A549 treated with Hydrocortisone at 1 μM for 4 hours (cell line): ENCODE results near the gene CLASRP. TPM values are rescaled to one million over a fixed set of nuclear protein-coding genes. Genes with fewer than 3 reads are reported as not detected.

ENCODE experiments used
- total RNA-seq: library from RNA; stranded (reverse); fragments of 200-300 nt; extraction: Qiagen RNA extraction; gene quantifications from 5 replicates; pipeline ENCODE4 v1.2.3, GENCODE V29; 2022

The CLASRP gene, protein sequence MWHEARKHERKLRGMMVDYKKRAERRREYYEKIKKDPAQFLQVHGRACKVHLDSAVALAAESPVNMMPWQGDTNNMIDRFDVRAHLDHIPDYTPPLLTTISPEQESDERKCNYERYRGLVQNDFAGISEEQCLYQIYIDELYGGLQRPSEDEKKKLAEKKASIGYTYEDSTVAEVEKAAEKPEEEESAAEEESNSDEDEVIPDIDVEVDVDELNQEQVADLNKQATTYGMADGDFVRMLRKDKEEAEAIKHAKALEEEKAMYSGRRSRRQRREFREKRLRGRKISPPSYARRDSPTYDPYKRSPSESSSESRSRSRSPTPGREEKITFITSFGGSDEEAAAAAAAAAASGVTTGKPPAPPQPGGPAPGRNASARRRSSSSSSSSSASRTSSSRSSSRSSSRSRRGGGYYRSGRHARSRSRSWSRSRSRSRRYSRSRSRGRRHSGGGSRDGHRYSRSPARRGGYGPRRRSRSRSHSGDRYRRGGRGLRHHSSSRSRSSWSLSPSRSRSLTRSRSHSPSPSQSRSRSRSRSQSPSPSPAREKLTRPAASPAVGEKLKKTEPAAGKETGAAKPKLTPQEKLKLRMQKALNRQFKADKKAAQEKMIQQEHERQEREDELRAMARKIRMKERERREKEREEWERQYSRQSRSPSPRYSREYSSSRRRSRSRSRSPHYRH
- total RNA-seq = 55.9 to 67.9 TPM (median 66.7 TPM) in 5 replicates

DNA sequence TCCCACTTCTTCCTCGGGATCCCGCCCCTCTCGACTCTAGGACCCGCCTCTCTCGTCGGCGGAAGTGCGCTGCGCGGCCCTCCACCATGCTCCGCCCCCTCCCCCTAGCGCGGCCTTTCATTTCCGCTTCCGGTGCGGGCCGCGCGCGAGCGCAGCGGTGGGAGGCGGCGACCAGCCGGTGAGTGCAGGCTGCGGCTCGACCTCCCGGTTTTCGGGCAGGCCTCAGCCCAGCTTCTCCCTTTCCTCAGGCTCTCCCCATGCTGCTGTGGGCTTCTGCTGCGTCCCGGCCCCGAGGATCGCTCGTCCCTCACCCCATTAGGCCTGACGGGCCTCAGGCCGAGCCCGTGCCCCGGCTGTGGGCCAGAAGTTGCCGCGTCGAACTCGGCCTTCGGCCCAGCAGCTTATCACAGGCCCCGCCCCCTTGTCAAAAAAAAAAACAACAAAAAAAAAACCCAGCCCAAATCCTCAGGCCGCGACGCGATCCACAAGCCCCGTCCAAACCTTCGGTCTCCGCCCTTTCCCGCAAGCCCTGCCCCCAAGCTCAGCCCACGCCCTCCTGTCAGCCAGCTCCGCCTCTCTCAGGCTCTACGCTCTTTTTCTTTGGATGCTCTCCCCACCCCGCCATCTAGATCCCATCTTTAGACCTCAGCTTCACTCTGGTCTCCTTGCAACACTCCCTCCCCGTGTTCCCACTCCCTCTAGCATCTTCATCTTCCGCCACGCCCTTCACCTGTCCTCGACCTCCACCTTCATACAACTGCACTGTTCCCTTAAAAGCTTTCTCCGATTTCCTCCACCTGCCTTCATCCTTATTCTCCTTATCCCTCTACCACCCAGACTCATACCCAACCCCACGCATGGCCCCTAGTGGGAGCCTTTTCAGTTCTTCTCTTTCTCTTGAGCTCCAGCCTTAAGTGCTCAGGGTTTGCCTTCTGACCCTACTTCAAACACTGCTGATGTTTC lies at the start of gene CLASRP:
Gene CLASRP (plus strand): TSS at position 115 of the 963 bp plus-strand sequence. CDS start 1,168 bp downstream, outside the sequence.

DNA sequence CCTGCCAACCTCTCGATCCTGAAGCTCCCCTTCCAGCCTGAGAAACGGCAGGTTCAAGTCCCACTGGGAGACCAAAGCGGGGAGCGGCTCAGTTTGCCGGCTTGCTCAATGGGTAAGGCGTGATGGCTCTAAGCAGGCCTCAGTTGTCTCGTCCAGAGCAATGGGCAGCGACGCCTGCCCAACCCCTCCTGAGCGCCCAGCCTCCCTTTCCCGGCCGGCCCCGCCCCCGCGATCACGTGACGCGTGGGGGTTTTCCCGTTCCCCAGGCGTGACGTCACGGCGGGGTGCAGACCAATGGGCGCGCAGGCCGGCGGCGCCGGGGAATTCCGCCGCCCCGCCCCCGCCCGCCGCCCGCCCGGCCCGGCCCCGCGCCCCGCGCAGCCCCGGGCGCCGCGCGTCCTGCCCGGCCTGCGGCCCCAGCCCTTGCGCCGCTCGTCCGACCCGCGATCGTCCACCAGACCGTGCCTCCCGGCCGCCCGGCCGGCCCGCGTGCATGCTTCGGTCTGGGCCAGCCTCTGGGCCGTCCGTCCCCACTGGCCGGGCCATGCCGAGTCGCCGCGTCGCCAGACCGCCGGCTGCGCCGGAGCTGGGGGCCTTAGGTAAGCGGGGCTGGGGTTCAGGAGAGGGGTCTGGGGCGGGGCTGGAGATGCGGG lies 37.6 kb upstream of the CLASRP start, which contains the start of gene RELB:
Gene RELB (plus strand): TSS at position 378 of the 653 bp plus-strand sequence. CDS start 116 bp downstream, at position 494.

DNA sequence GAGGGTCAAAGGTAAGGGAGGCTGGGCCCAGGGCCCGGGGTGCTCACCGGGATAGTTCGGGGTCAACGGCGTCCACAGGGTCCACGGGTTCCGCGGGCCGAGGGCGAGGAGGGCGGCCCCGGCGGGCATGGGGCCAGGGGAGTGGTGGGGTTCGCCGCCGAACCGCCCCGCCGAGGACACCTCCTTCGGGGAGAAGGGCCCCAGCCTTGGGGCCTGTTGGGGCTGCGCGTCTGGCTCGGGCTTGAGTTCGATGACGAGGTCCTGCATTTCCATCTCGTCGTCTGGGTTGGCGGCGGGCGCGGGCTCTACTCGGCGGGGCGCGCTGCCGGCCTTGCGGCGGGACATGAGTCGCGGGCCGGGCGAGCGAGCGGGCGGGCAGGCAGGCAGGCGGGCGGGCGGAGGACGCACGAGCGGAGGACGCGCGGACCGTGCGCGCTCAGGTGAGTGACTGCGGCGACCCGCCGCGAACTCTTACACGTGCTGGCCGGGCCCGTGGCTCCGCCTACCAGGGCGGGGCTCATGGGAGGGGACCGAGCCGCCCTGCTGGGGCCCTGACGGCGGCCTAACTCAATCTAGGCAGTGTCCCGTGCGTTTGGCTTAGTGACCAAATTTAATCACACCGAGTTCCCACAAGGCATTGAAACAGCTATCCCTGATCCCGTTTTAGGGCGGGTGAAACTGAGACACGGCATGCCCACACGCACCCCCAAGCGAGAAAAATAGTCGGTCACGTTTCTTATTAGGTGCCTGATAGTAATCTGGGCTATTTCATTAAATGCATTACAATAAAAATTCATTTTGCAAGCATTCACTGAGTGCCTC lies 37.4 kb downstream of the CLASRP start, which contains the start of gene ZNF296:
Gene ZNF296 (minus strand): TSS at position 450 of the 822 bp plus-strand sequence. CDS start 105 bp downstream, at position 345.

DNA sequence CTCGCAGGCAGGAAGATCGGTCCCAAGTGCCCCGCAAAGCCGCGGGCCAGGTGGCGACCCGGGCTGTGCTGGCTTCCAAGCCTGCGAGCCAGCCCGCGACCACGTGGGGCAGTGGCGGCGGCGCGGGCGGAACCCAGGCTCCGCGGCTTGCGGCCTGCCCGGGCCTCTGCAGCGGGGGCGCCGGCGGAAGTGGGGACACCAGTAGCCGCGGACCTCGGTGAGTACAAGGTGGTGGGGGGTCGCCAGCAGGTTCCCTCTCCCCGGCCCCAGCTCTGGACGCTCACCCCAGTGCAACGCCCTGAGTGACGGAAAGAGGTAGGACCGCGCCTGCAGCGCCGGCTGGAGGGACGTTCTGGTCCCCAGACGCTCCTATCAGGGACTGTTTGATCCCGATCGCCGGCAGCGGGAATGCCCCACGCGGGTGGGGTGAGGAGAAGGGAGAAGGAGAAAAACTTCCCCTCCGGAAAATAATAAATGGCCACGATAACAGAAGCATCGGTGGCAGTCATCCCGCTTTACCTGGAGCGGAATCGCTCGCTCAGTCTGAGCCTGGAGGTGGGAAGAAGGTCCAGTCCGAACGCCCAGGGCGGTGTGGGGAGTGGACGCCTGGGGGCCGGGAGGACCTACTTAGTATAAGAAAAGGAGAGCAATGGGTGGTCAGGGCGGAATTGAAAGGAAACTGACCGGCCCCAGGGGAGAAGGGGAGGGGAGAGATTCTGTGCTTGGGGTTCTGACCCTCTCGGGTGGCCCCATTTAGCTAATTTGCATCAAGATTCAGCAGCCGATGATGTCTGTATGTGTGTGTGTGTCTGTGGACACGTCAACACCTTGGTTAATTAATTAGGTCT lies 40.4 kb downstream of the CLASRP start, which contains the start of gene GEMIN7:
Gene GEMIN7 (plus strand): TSS at position 198 of the 848 bp plus-strand sequence. CDS start 10,855 bp downstream, outside the sequence.

DNA sequence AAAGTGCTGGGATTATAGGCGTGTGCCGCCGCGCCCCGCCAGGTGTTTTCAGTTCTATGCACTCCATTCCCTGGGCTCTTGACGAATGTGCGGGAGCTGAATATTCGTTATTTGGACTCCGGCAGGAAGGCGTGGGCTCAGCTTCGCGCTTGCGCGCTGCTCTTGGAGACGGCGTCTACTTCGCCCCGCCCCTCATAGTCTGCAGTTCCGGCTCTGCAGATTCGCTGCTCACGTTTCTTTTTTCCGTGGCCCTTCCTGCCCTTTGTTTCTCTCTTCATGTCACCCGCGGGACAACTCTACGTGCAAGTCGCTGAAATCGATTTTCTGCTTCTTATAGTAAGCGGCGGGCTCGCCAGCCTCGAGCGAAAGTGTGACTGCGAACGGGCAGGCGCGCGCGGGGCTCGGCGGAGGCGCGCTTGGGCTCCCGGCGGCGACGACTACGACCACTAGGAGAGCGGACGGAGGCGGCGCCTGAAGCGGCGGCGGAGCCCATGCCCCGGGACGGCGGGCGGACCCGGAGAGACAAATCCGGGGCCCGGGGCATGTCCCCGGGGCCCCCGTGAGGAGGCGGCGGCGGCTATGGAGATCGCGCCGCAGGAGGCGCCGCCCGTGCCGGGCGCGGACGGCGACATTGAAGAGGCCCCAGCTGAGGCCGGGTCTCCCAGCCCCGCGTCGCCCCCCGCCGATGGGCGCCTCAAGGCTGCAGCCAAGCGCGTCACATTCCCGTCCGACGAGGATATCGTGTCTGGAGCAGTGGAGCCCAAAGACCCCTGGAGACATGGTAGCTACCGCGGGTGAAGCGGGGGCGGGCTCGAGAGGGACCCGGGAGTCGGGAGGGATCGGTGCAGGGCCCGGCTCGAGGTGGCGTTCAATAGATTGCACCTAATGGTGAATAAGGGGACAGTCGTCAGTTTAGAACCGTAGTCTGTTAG lies 54.2 kb downstream of the CLASRP start, which contains the start of gene PPP1R37:
Gene PPP1R37 (plus strand): TSS at position 433 of the 932 bp plus-strand sequence. CDS start 147 bp downstream, at position 580.

Other genes with a start within 250 kb of the CLASRP start
- gene BCAM, start 229.9 kb upstream of the CLASRP start, total RNA-seq = 67.1 to 85.2 TPM (median 79.0 TPM) in 5 replicates
- gene NECTIN2, start 192.7 kb upstream of the CLASRP start, total RNA-seq = 69.2 to 81.2 TPM (median 78.2 TPM) in 5 replicates
- gene TOMM40, start 147.8 kb upstream of the CLASRP start, total RNA-seq = 189 to 243 TPM (median 226 TPM) in 5 replicates
- gene APOE, start 133.2 kb upstream of the CLASRP start, total RNA-seq = 11.7 to 21.1 TPM (median 12.6 TPM) in 5 replicates
- gene APOC1, start 124.4 kb upstream of the CLASRP start, total RNA-seq = 94.7 to 123 TPM (median 118 TPM) in 5 replicates
- not detected in 5 replicates for gene APOC4, start 96.8 kb upstream of the CLASRP start, total RNA-seq
- 0.30 TPM in 1 of 5 replicates, not detected in the others for gene APOC2, start 93.0 kb upstream of the CLASRP start, total RNA-seq
- gene CLPTM1, start 83.7 kb upstream of the CLASRP start, total RNA-seq = 151 to 173 TPM (median 167 TPM) in 5 replicates
- 21.3 to 43.3 TPM (median 38.2 TPM) in 5 replicates for gene RELB, start 37.6 kb upstream of the CLASRP start, total RNA-seq
- gene ZNF296, start 37.4 kb downstream of the CLASRP start, total RNA-seq = 10.4 to 18.7 TPM (median 17.3 TPM) in 5 replicates
- gene GEMIN7, start 40.2 kb downstream of the CLASRP start, total RNA-seq = 90.8 to 101 TPM (median 95.9 TPM) in 5 replicates
- 32.8 to 43.5 TPM (median 38.7 TPM) in 5 replicates for gene PPP1R37, start 54.1 kb downstream of the CLASRP start, total RNA-seq
- gene NKPD1, start 121.9 kb downstream of the CLASRP start, total RNA-seq = 0.56 to 0.90 TPM (median 0.77 TPM) in 5 replicates
- gene TRAPPC6A, start 139.2 kb downstream of the CLASRP start, total RNA-seq = 37.4 to 50.6 TPM (median 40.1 TPM) in 5 replicates
- 25.7 to 31.9 TPM (median 29.7 TPM) in 5 replicates for gene BLOC1S3, start 139.7 kb downstream of the CLASRP start, total RNA-seq
- gene EXOC3L2, start 206.4 kb downstream of the CLASRP start, total RNA-seq = 1.5 to 2.5 TPM (median 2.0 TPM) in 5 replicates
- gene MARK4, start 212.2 kb downstream of the CLASRP start, total RNA-seq = 6.7 to 12.7 TPM (median 8.1 TPM) in 5 replicates